HFFc6 (cell line): Measurements from ENCODE around the gene SFSWAP. TPM values are rescaled to one million over a fixed set of nuclear protein-coding genes. Genes with fewer than 3 reads are reported as not detected.

Experiments
- DNase-seq: peaks from one replicate; pipeline ENCODE4 v3.0.0-alpha.2; 2018
- H3K27ac Mint-ChIP-seq: 2 replicates; pipeline ENCODE4 v1.8.0; 2020; ENCODE audit warnings: mild to moderate bottlenecking, mixed read lengths
- H3K27me3 Mint-ChIP-seq: 2 replicates; pipeline ENCODE4 v1.8.0; 2021; ENCODE audit warnings: mild to moderate bottlenecking, moderate library complexity, mixed read lengths; ENCODE audit not compliant: insufficient read depth
- H3K36me3 Mint-ChIP-seq: 2 replicates; pipeline ENCODE4 v1.8.0; 2021; ENCODE audit warnings: low read depth, mixed read lengths
- H3K4me1 Mint-ChIP-seq: 2 replicates; pipeline ENCODE4 v1.8.0; 2020; ENCODE audit warnings: low read depth, mixed read lengths
- H3K4me3 Mint-ChIP-seq: 2 replicates; pipeline ENCODE4 v1.8.0; 2020; ENCODE audit warnings: mild to moderate bottlenecking, moderate library complexity, mixed read lengths
- H3K9me3 Mint-ChIP-seq: 2 replicates; pipeline ENCODE4 v1.8.0; 2020; ENCODE audit warnings: mild to moderate bottlenecking, mixed read lengths
- total RNA-seq, 6 experiments: library from RNA; stranded (reverse); fragmentation: NEBNext Ultra II Directional; extraction: Animal tissue kit (Norgen Biotek cat#: 25700); gene quantifications; 2 replicates in 1 of 6; 3 replicates in 5 of 6; pipeline ENCODE4 v1.2.3, GENCODE V29; 2021
- TF ChIP-seq, protein P1 (sequence below): fragments of 200-600 bp; sonication (generic); IDR thresholded peaks from 2 replicates; pipeline ENCODE4 v1.5.0; 2021; ENCODE audit warnings: antibody characterized with exemption, mild to moderate bottlenecking

Gene SFSWAP
- total RNA-seq, 6 experiments from 2014 or later = 23.9 to 32.4 (median 28.8) TPM

DNA sequence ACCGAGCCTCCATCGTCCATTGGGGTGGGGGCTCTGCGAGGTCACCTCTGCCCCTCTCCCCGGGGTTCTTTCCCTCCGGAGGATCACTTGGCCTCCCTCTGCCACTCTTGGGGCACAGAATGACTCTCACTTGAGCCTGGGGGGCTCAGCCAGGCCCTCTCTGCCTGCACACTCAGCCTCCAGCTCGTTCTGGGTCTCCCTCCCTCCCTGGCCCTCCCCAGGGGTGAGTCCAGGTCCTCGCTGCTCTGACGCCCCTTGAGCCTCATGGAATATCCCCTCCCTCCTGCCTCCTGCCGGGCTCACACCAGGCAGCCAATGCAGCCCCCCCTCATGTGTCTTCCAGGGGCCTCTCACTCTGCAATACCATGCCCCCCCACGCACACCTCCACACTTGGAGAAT is 17.7 kb upstream of the SFSWAP start:
- TF ChIP-seq, protein P1, sequence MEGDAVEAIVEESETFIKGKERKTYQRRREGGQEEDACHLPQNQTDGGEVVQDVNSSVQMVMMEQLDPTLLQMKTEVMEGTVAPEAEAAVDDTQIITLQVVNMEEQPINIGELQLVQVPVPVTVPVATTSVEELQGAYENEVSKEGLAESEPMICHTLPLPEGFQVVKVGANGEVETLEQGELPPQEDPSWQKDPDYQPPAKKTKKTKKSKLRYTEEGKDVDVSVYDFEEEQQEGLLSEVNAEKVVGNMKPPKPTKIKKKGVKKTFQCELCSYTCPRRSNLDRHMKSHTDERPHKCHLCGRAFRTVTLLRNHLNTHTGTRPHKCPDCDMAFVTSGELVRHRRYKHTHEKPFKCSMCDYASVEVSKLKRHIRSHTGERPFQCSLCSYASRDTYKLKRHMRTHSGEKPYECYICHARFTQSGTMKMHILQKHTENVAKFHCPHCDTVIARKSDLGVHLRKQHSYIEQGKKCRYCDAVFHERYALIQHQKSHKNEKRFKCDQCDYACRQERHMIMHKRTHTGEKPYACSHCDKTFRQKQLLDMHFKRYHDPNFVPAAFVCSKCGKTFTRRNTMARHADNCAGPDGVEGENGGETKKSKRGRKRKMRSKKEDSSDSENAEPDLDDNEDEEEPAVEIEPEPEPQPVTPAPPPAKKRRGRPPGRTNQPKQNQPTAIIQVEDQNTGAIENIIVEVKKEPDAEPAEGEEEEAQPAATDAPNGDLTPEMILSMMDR = no peak
- DNase-seq = no peak
- Mint-ChIP-seq H3K4me1 (no peaks in the 10 kb centered on the region), H3K27me3 (peaks cover 21% of the 10 kb centered on the region), H3K9me3 (no peaks in the 10 kb centered on the region), H3K36me3 (no peaks in the 10 kb centered on the region), H3K27ac (no peak overlapping the region), H3K4me3 (no peak overlapping the region)

- DNase-seq = no peak
- TF ChIP-seq, protein P1 = no peak
- Mint-ChIP-seq H3K4me1 (peaks cover 4% of the 10 kb centered on the region), H3K9me3 (no peaks in the 10 kb centered on the region), H3K27ac (no peak overlapping the region), H3K4me3 (no peak overlapping the region), H3K27me3 (peaks cover 24% of the 10 kb centered on the region), H3K36me3 (no peaks in the 10 kb centered on the region)
These were observed 16.6 kb upstream of the SFSWAP start for GRCh38 chr12:131694116-131694838.

- Mint-ChIP-seq H3K27me3 (peaks cover 25% of the 10 kb centered on the region), H3K9me3 (no peaks in the 10 kb centered on the region), H3K4me3 (no peak overlapping the region), H3K36me3 (no peaks in the 10 kb centered on the region), H3K27ac (no peak overlapping the region), H3K4me1 (peaks cover 14% of the 10 kb centered on the region)
- no peak for DNase-seq
- TF ChIP-seq, protein P1 = no peak
These were observed 14.9 kb upstream of the SFSWAP start for GRCh38 chr12:131695968-131696367.

DNA sequence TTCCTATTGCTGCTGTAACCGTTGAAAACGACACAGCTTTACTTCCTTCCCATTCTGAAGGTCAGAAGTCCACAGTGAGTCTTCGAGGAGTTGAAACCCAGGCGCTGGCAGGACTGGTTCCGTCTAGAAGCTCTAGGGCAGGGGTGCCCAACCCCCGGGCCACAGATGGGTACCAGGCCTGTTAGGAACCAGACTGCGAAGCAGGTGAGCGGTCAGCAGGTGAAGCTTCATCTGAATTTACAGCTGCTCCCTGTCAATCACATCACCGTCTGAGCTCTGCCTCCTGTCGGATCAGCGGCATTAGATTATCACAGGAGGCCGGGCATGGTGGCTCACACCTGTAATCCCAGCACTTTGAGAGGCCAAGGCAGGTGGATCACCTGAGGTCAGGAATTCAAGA is 12.6 kb upstream of the SFSWAP start:
- Mint-ChIP-seq H3K4me1 (peaks cover 14% of the 10 kb centered on the region), H3K9me3 (peaks cover 2% of the 10 kb centered on the region; the same call in 1 of the 2 replicates), H3K36me3 (no peaks in the 10 kb centered on the region), H3K27me3 (peaks cover 21% of the 10 kb centered on the region), H3K4me3 (no peak overlapping the region), H3K27ac (no peak overlapping the region)
- TF ChIP-seq, protein P1 = no peak
- DNase-seq = no peak

- peaks cover 9% of the 10 kb centered on the region for H3K9me3 Mint-ChIP-seq
- no peak for DNase-seq
- peaks cover 12% of the 10 kb centered on the region for H3K27me3 Mint-ChIP-seq
These were observed 11.5 kb upstream of the SFSWAP start for GRCh38 chr12:131699434-131699833.

More at GRCh38 chr12:131699434-131699833, 11.5 kb upstream of the SFSWAP start:
- peak overlapping the region; percentile 29; the same call in 1 of the 2 replicates for H3K27ac Mint-ChIP-seq
- TF ChIP-seq, protein P1 = no peak
- H3K4me1 Mint-ChIP-seq = peaks cover 14% of the 10 kb centered on the region
- H3K36me3 Mint-ChIP-seq = no peaks in the 10 kb centered on the region
- H3K4me3 Mint-ChIP-seq = no peak overlapping the region
